ENCODE results near the gene TMUB1. TPM values are rescaled to one million over a fixed set of nuclear protein-coding genes. Genes with fewer than 3 reads are reported as not detected.

The TMUB1 gene
- total RNA-seq, 3 donors from 2014 or later: 32.1 to 36.1 (median 35.0) TPM

- Histone ChIP-seq H3K9me3 (no peaks in the 10 kb centered on the region), H3K4me3 (no peak overlapping the region), H3K36me3 (no peaks in the 10 kb centered on the region), H3K27me3 (no peaks in the 10 kb centered on the region), H3K27ac (peak overlapping the region in 1 of 2 donors; percentile 55), H3K4me1 (peaks cover 0 to 9% of the 10 kb centered on the region in 2 donors)
- DNase-seq (ENCODE audit: low spot score in 2 of 2): no peak
- no peak for TF ChIP-seq CTCF (IDR thresholded peaks at IDR 0.05)
- TF ChIP-seq POLR2A (IDR thresholded peaks at IDR 0.05): no peak
- TF ChIP-seq POLR2AphosphoS5 (IDR thresholded peaks at IDR 0.05): no peak
- intact Hi-C loops (cut with DNase I; ENCODE audit: low total_unique reads): loop anchor here (10.0 kb wide), 1 partner anchor 96 kb away; no protein-coding TSS in a partner anchor
These were observed 27.1 kb upstream of the TMUB1 start for GRCh38 chr7:151110236-151110940.

- no peak for DNase-seq (ENCODE audit: low spot score in 2 of 2)
- Histone ChIP-seq H3K9me3 (no peaks in the 10 kb centered on the region), H3K4me3 (no peak overlapping the region), H3K36me3 (no peaks in the 10 kb centered on the region), H3K4me1 (peaks cover 0 to 7% of the 10 kb centered on the region in 2 donors), H3K27me3 (no peaks in the 10 kb centered on the region), H3K27ac (peak overlapping the region in 1 of 2 donors; percentile 55)
- no peak for TF ChIP-seq POLR2A (IDR thresholded peaks at IDR 0.05)
- TF ChIP-seq POLR2AphosphoS5 (IDR thresholded peaks at IDR 0.05): no peak
- intact Hi-C loops (cut with DNase I; ENCODE audit: low total_unique reads): loop anchor here (10.0 kb wide), 1 partner anchor 95 kb away; no protein-coding TSS in a partner anchor
These were observed 26.1 kb upstream of the TMUB1 start for GRCh38 chr7:151109094-151110048.

- Histone ChIP-seq H3K4me3 (no peak overlapping the region), H3K4me1 (peaks cover 0 to 5% of the 10 kb centered on the region in 2 donors), H3K36me3 (no peaks in the 10 kb centered on the region), H3K9me3 (no peaks in the 10 kb centered on the region), H3K27ac (peak overlapping the region in 1 of 2 donors; percentile 68), H3K27me3 (no peaks in the 10 kb centered on the region)
- TF ChIP-seq CTCF (IDR thresholded peaks at IDR 0.05): no peak
- no peak for TF ChIP-seq POLR2A (IDR thresholded peaks at IDR 0.05)
- TF ChIP-seq POLR2AphosphoS5 (IDR thresholded peaks at IDR 0.05): no peak
- intact Hi-C loops (cut with DNase I; ENCODE audit: low total_unique reads): no loop called here
- no peak for DNase-seq (ENCODE audit: low spot score in 2 of 2)
These were observed 24.6 kb upstream of the TMUB1 start for GRCh38 chr7:151107882-151108281.

- Histone ChIP-seq H3K27ac (no peak overlapping the region), H3K4me1 (no peaks in the 10 kb centered on the region), H3K9me3 (no peaks in the 10 kb centered on the region), H3K36me3 (no peaks in the 10 kb centered on the region), H3K4me3 (no peak overlapping the region), H3K27me3 (no peaks in the 10 kb centered on the region)
- intact Hi-C loops (cut with DNase I; ENCODE audit: low total_unique reads): no loop called here
- DNase-seq (ENCODE audit: low spot score in 2 of 2): no peak
- no peak for TF ChIP-seq POLR2A (IDR thresholded peaks at IDR 0.05)
- TF ChIP-seq CTCF (IDR thresholded peaks at IDR 0.05): no peak
- no peak for TF ChIP-seq POLR2AphosphoS5 (IDR thresholded peaks at IDR 0.05)
These were observed 21.3 kb upstream of the TMUB1 start for GRCh38 chr7:151104411-151105235.

- Histone ChIP-seq H3K27ac (no peak overlapping the region), H3K9me3 (no peaks in the 10 kb centered on the region), H3K27me3 (no peaks in the 10 kb centered on the region), H3K4me1 (no peaks in the 10 kb centered on the region), H3K4me3 (no peak overlapping the region), H3K36me3 (no peaks in the 10 kb centered on the region)
- intact Hi-C loops (cut with DNase I; ENCODE audit: low total_unique reads): no loop called here
- TF ChIP-seq CTCF (IDR thresholded peaks at IDR 0.05) (no peak), POLR2A (IDR thresholded peaks at IDR 0.05) (no peak), POLR2AphosphoS5 (IDR thresholded peaks at IDR 0.05) (no peak)
- no peak for DNase-seq (ENCODE audit: low spot score in 2 of 2)
These were observed 20.7 kb upstream of the TMUB1 start for GRCh38 chr7:151103973-151104372.
